ENCODE measurements around the gene POU6F2. TPM values are rescaled to one million over a fixed set of nuclear protein-coding genes. Genes with fewer than 3 reads are reported as not detected.

POU6F2 gene
- total RNA-seq, 1 donor from 2014 or later = not detected

- TF ChIP-seq CTCF (IDR thresholded peaks at IDR 0.05) = no peak
- peaks cover 0 to 11% of the 10 kb centered on the region in 2 donors for H3K4me1 ChIP-seq
- intact Hi-C loops (cut with DNase I) = loop anchor here (5.0 to 10.0 kb wide), 3 partner anchors 137 to 583 kb away; no protein-coding TSS in a partner anchor
These were observed 43.2 kb upstream of the POU6F2 start for GRCh38 chr7:38934536-38934935.

GRCh38 chr7:38936641-38937040 is 41.1 kb upstream of the POU6F2 start:
- intact Hi-C loops (cut with DNase I) = loop anchor here (5.0 to 10.0 kb wide), 3 partner anchors 41 to 338 kb away; partner anchors contain the start of gene POU6F2
- TF ChIP-seq CTCF (IDR thresholded peaks at IDR 0.05) = no peak
- DNase-seq (ENCODE audit: low spot score in 2 of 2) = no peak
- Histone ChIP-seq H3K27me3 (no peaks in the 10 kb centered on the region), H3K27ac (no peak overlapping the region), H3K9me3 (no peaks in the 10 kb centered on the region), H3K36me3 (no peaks in the 10 kb centered on the region), H3K4me1 (peaks cover 0 to 11% of the 10 kb centered on the region in 2 donors), H3K4me3 (no peak overlapping the region)

More at GRCh38 chr7:38934536-38934935, 43.2 kb upstream of the POU6F2 start:
- DNase-seq (ENCODE audit: low spot score in 2 of 2) = no peak
- Histone ChIP-seq H3K27me3 (no peaks in the 10 kb centered on the region), H3K9me3 (no peaks in the 10 kb centered on the region), H3K4me3 (no peak overlapping the region), H3K36me3 (no peaks in the 10 kb centered on the region), H3K27ac (no peak overlapping the region)

GRCh38 chr7:38938001-38938485 is 39.7 kb upstream of the POU6F2 start:
- peak overlapping the region; percentile 74 for H3K27ac ChIP-seq
- no peaks in the 10 kb centered on the region for H3K9me3 ChIP-seq
- H3K4me3 ChIP-seq = no peak overlapping the region
- peaks cover 0 to 23% of the 10 kb centered on the region in 2 donors for H3K4me1 ChIP-seq
- intact Hi-C loops (cut with DNase I) = loop anchor here (5.0 to 10.0 kb wide), 3 partner anchors 39 to 337 kb away; partner anchors contain the start of gene POU6F2
- TF ChIP-seq CTCF (IDR thresholded peaks at IDR 0.05) = no peak
- H3K36me3 ChIP-seq = no peaks in the 10 kb centered on the region
- H3K27me3 ChIP-seq = no peaks in the 10 kb centered on the region
- no peak for DNase-seq (ENCODE audit: low spot score in 2 of 2)

- Histone ChIP-seq H3K27ac (peak overlapping the region; percentile 74), H3K4me1 (peaks cover 0 to 28% of the 10 kb centered on the region in 2 donors), H3K27me3 (no peaks in the 10 kb centered on the region), H3K9me3 (no peaks in the 10 kb centered on the region), H3K4me3 (no peak overlapping the region), H3K36me3 (no peaks in the 10 kb centered on the region)
- TF ChIP-seq CTCF (IDR thresholded peaks at IDR 0.05) = no peak
- no peak for DNase-seq (ENCODE audit: low spot score in 2 of 2)
- intact Hi-C loops (cut with DNase I) = loop anchor here (5.0 to 10.0 kb wide), 3 partner anchors 39 to 336 kb away; partner anchors contain the start of gene POU6F2
These were observed 39.1 kb upstream of the POU6F2 start for GRCh38 chr7:38938589-38938988.

GRCh38 chr7:38940774-38941173 is 36.9 kb upstream of the POU6F2 start:
- no peak for TF ChIP-seq CTCF (IDR thresholded peaks at IDR 0.05)

More at GRCh38 chr7:38940774-38941173, 36.9 kb upstream of the POU6F2 start:
- no peaks in the 10 kb centered on the region for H3K27me3 ChIP-seq
- DNase-seq (ENCODE audit: low spot score in 2 of 2) = no peak
- H3K4me3 ChIP-seq = no peak overlapping the region
- no peaks in the 10 kb centered on the region for H3K36me3 ChIP-seq
- H3K4me1 ChIP-seq = peaks cover 0 to 29% of the 10 kb centered on the region in 2 donors
- peak overlapping the region; percentile 75 to 88 for H3K27ac ChIP-seq
- intact Hi-C loops (cut with DNase I) = no loop called here
- no peaks in the 10 kb centered on the region for H3K9me3 ChIP-seq
